Measurements from ENCODE around the gene POLK.
"Not testable (repeated sequence)": the region's sequence is repeated elsewhere in the genome, so short reads cannot be mapped to it uniquely, and the experiment has no call there.

Gene POLK

DNA sequence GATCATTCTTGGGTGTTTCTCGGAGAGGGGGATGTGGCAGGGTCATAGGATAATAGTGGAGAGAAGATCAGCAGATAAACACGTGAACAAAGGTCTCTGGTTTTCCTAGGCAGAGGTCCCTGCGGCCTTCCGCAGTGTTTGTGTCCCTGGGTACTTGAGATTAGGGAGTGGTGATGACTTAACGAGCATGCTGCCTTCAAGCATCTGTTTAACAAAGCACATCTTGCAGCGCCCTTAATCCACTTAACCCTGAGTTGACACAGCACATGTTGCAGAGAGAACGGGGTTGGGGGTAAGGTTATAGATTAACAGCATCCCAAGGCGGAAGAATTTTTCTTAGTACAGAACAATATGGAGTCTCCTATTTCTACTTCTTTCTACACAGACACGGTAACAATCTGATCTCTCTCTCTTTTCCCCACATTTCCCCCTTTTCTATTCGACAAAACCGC is 99.2 kb downstream of the POLK start:
- DNase-seq (ENCODE audit: low read depth in 2 of 2): not testable (repeated sequence)

GRCh38 chr5:75611311-75612225 is 99.9 kb downstream of the POLK start, which contains the start of gene ANKDD1B:
Gene ANKDD1B (plus strand): TSS chr5:75611453. CDS start chr5:75611635, 182 bp downstream.
- DNase-seq (ENCODE audit: low read depth in 2 of 2): no peak

DNA sequence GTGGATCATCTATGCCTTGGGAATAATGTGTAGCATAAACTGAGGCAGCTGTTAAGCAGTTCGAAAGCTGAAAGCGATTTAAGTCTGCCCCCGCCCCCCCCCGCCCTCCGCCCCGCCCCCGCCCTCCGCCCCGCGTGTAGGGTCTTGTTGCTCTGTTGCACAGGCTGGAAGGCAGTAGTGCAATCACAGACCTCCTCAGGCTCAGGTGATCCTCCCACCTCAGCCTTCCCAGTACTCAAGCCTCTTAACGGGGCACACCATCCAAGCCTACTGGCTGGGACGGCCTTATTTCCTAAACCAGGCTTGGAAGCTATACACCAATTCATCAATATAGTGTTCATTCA is 100.5 kb downstream of the POLK start:
- no peak for DNase-seq (ENCODE audit: low read depth in 2 of 2)

- DNase-seq (ENCODE audit: low read depth in 2 of 2): no peak
Observed at GRCh38 chr5:75612901-75613300, 101.2 kb downstream of the POLK start.

DNA sequence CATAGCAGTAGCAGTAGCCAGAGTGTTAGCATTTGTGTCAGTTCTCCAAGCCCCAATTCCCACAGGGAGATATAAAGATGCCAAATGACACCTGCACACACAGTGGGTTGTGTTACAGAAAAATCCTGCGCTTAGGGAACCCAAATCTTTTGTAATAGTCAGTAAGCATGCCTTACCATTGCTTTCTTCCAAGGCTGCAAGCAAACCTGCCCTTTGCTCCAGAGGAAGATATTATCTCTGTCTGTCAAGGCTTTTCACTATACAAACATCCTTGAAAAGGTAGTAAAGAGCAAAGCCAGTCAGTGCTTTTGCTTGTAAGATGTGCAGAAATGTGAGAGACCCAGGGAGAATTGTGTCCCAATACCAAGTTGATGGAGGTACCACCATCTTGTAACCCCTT is 102.5 kb downstream of the POLK start:
- no peak for DNase-seq (ENCODE audit: low read depth in 2 of 2)

DNA sequence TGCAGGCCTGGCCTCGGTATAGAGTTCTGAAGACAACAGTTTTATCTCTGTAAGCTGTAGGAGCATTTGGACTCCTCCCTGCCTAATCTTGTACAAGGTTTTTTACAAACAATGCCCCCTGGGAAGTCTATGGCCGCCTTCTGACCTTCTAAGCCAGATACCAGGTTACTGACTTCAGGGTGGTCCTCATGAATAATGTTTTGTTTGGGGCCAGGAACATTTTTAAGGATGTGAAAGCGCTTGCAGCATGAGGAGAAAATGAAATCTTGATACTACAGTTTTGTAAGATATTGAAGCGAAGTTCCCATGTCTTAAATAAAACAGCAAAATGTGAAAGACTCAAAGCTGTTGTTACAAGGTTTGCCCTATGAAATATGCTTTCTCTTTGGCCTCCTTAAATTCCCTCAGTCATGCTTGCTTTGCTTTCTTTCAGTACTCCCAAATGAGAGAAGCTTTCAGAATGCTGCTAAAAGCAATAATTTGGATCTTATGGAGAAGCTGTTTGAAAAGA is 104.7 kb downstream of the POLK start:
- DNase-seq (ENCODE audit: low read depth in 2 of 2): no peak

GRCh38 chr5:75616971-75617621 is 105.4 kb downstream of the POLK start:
- no peak for DNase-seq (ENCODE audit: low read depth in 2 of 2)

DNA sequence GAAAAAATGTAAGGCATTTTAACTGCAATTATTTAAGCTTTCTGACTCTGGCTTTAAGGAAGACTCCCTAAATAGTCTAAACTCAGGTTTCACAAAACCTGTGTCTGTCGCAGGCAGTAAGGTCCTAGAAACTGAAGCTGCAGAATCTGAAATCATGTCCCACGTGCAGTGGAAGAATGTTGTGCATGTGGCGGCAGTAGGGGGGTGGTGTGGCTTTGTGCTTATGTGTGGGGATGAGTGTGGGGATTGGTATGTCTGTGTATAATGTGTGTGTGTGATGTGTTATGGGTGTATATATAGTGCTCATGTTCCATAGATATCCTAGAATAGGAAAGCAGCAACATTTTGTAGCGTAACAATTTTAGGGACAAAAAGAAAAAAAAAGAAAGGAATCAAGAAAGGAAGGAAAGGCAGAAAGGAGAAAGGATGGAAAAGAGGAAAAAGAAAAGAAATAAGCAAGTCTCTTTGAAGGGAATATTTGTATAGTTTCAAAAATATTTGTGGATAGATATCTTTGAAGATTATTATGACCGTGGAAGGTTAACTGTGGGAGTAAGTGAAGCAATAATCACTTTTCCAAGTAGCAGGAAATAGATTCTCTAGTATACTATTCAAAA is 106.2 kb downstream of the POLK start:
- DNase-seq (ENCODE audit: low read depth in 2 of 2): peak; percentile 56 to 58

DNA sequence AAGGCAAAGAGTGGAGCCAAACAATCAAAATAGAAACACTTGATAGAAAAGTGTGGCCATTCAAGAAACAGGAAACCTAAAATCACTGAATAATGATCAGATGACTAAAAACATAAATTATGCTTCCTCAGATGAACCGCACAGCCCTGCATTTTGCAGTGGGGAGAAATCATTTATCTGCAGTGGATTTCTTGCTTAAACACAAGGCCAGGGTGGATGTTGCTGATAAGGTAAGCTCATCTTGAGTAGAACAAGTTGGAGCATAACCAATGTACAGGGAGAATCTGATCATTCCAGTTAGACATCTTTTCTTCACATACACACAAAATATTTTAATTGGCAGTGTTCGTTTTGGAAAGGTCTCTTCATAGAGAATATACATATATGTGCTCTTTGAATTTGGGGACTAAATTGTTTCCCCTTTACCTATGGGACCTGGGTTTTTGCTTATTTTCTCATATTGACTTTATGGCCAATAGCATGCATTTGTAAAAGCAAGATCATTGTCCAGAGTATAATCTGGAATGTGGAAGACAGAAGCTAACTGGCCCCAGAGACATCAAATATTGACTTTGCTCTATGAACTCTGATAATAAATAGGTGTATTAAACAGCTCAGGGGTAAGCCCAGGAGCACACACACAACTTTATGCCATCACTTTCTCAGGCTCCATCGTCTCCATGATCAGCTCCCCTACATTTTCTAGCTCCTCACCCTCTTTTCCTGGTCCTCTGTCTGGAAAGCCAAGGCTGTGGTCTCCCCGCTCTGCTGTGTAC is 108.7 kb downstream of the POLK start:
- no peak for DNase-seq (ENCODE audit: low read depth in 2 of 2)

DNA sequence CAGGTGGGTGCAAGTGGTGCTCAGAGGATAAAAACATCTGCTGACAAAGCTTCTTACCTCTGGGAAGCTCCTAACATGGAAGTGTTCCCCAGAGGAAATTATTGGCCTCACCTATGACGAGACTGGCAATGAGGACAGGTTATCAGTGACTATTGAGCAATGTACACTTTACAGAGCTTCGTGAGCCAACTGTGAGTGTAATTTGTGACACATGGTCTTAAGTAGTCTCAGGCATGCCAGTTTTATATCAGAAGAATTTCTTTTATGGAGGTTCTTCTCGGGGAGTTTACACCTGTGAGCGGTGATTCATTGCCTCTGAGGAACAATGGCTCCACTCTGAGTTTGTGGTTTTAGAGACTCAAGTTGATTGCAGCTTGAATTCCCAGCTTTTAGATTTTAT is 110.9 kb downstream of the POLK start:
- no peak for DNase-seq (ENCODE audit: low read depth in 2 of 2)

- DNase-seq (ENCODE audit: low read depth in 2 of 2): no peak
Observed at GRCh38 chr5:75623846-75624245, 112.2 kb downstream of the POLK start.

DNA sequence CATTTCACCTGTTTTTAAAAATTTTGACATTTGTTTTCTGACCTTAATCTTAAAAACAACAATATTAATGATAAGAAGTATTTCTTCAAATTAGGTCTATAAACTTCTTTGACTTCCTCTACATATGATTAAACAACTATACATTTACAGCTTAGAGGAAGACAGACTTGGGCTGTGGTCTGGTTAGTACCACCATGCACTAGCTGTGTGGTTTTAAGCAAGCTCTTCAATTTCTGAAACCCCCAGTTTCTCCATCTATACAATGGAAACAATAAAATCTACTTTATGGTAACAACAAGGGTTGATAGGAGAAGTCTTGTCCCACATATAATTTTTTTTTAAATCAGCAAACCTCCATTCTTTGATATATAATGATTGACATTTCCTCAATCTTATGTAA is 115.3 kb downstream of the POLK start:
- no peak for DNase-seq (ENCODE audit: low read depth in 2 of 2)

DNA sequence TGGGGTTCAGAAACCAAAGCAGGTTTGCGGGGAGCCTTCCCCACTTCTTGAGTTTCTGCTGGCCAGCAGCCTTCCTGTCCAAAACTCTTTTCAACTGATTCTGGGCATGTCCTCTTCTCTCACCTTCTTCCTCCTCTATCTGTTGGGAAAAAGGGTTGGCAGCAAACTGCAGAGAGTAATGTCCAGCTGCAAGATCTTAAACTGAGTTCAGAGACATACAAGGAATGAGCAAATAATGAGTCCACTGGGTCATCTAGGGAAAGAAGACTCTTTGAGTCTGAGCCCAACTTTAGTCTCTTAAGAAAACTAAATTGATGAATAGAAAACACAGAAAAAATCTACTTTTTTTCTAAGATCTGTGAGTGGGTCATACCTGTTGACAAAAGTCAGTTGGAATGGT is 116.1 kb downstream of the POLK start:
- DNase-seq (ENCODE audit: low read depth in 2 of 2): no peak

DNA sequence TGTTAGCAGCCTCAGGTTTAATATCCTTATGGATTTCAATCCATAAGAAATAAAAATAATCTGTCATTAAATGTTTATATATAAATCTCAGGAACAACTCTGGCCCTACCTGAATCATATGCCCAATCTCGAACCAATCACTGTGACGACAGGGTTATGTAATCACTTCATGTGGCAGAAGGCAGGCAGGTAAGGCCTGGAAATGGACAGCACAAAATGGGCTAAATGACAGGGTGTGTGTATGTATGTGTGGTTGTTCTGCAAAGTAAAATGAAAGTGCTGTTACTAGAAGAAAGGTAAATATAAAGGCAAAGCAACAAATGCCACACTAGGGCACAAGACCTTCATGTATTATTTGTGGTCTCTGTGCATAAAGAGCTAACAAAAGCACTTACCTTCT is 119.2 kb downstream of the POLK start:
- no peak for DNase-seq (ENCODE audit: low read depth in 2 of 2)

DNA sequence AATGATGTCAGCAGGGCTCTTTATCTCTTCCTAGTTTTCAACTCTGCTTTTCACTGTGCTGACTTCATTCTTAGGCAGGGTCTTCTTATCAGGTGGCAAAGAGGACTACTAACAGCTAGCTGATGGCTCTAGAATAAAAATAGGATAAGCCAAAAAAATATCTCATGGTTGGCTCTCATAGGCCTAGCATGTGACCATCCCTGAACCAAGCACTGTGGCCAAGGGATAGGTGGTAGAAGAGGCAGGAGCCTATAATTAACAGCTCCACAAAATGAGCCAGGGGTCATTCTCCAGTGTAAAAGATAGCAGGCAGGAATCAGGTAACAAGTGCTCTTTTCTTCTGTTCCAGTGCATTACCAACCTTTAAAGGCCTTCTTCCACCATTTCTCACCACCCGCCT is 120.6 kb downstream of the POLK start:
- no peak for DNase-seq (ENCODE audit: low read depth in 2 of 2)

DNA sequence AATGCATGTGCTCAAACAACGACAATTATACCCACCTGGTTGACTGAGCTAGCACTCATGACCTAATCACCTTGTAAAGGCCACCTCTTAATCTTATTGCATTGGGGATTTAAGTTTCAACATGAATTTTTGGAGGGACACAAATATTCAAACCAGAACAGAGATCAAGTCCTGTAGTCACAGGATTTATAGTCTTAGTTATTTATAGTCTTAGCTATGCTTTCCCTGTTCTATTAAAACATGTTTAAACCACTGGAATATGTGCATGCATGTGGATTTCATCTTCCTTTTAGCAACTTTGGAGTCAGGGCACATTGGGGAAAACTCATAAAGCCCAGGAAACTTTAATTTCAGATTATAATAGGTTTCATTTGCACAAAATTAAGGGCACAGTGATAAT is 126.3 kb downstream of the POLK start:
- DNase-seq (ENCODE audit: low read depth in 2 of 2): no peak

DNA sequence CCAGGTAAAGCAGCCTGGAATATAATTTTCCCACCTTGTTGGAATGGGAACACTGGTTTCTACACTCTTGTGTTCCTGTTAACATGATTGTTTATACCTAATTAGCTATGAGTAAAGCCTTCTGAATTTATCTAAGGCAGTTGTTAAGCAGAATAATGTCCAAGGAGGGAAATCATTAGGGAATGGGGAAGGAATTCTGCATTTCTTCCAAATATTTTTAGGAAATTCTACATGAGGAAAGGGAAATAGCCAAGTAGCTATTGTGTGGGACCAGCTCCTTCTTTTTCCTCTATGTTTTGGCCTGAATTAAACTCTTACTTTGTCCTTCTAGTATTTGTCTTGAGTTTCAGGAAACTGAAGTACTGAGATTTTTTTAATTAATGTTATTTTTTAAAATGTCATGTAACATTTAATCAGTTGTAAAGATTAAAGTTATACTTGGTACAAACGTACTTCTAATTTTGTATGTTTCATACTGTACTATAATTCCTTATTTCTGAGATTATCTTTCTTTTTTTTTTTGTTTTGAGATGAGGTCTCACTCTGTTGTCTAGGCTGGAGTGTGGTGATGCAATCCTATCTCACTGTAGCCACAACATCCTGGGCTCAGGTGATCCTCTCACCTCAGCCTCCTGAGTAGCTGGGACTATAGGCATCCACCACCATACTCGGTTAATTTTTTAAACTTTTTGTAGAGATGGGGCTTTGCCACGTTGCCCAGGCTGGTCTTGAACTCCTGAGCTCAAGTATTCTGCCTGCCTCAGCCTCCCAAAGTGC is 128.0 kb downstream of the POLK start:
- DNase-seq (ENCODE audit: low read depth in 2 of 2): no peak

GRCh38 chr5:75640395-75640794 is 128.7 kb downstream of the POLK start:
- DNase-seq (ENCODE audit: low read depth in 2 of 2): peak; percentile 80 to 82

- no peak for DNase-seq (ENCODE audit: low read depth in 2 of 2)
Observed at GRCh38 chr5:75640826-75641225, 129.1 kb downstream of the POLK start.

DNA sequence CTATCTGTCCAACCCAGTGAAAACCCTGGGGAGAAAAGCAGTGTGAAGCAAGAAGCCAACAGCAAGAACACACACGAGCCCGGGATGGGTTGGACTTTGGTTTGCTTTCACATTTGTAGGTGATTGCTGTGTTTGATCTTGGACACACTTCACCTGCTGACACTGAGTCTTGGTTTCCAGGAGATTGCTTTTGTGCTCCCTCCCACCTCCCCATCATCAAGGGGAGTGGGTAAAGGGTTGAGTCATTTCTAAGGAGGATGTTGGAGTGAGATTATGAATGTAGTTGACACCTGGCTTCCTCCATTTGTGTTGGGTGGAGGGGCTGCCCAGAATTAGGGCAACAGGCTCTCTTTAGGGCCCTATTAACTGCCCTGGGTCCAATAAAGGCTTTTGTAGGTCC is 137.0 kb downstream of the POLK start:
- DNase-seq (ENCODE audit: low read depth in 2 of 2): no peak
